C4-2B (cell line): ENCODE measurements around the gene PRKG1.

ENCODE experiments used
- ZFX ChIP-seq: fragments of 450-650 bp; IDR thresholded peaks from 2 replicates; pipeline ENCODE4 v1.6.1; 2017
- TF ChIP-seq, protein P1 (sequence below): fragments of 450-650 bp; conservative IDR thresholded peaks from 2 replicates; pipeline ENCODE4 v1.5.1; 2017; ENCODE audit warnings: mild to moderate bottlenecking

- TF ChIP-seq, protein P1, sequence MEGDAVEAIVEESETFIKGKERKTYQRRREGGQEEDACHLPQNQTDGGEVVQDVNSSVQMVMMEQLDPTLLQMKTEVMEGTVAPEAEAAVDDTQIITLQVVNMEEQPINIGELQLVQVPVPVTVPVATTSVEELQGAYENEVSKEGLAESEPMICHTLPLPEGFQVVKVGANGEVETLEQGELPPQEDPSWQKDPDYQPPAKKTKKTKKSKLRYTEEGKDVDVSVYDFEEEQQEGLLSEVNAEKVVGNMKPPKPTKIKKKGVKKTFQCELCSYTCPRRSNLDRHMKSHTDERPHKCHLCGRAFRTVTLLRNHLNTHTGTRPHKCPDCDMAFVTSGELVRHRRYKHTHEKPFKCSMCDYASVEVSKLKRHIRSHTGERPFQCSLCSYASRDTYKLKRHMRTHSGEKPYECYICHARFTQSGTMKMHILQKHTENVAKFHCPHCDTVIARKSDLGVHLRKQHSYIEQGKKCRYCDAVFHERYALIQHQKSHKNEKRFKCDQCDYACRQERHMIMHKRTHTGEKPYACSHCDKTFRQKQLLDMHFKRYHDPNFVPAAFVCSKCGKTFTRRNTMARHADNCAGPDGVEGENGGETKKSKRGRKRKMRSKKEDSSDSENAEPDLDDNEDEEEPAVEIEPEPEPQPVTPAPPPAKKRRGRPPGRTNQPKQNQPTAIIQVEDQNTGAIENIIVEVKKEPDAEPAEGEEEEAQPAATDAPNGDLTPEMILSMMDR: no peak
- no peak for TF ChIP-seq ZFX
These were observed 468.6 kb downstream of the PRKG1 start for GRCh38 chr10:51542853-51543252.
